ENCODE results near the gene CAMTA1. TPM values are rescaled to one million over a fixed set of nuclear protein-coding genes. Genes with fewer than 3 reads are reported as not detected.

Gene CAMTA1
- total and polyA plus RNA-seq, 8 donors = 13.0 to 54.2 (median 23.6) TPM

GRCh38 chr1:7426780-7427604, 641.7 kb downstream of the CAMTA1 start:
- 85 to 86% methylated on average over 17 of the region's 17 CpGs for WGBS, 2 donors
- intact Hi-C loops (cut with DNase I) = no loop called here
- DNase-seq (peak in 1 of 6 donors; percentile 6), ATAC-seq (no peak), FAIRE-seq (no peak)
- no peak overlapping the region for H3K27ac ChIP-seq
- no peaks in the 10 kb centered on the region for H3K36me3 ChIP-seq
- no peaks in the 10 kb centered on the region for H3K4me1 ChIP-seq
- H3K27me3 ChIP-seq = no peaks in the 10 kb centered on the region
- no peak for TF ChIP-seq CTCF (IDR thresholded peaks at IDR 0.05)
- H3K9me3 ChIP-seq = no peaks in the 10 kb centered on the region
- no peak overlapping the region for H3K4me3 ChIP-seq

GRCh38 chr1:7427605-7428300, 642.5 kb downstream of the CAMTA1 start:
- intact Hi-C loops (cut with DNase I) = no loop called here
- Histone ChIP-seq H3K9me3 (no peaks in the 10 kb centered on the region), H3K27me3 (no peaks in the 10 kb centered on the region), H3K36me3 (no peaks in the 10 kb centered on the region), H3K4me1 (no peaks in the 10 kb centered on the region), H3K4me3 (no peak overlapping the region), H3K27ac (no peak overlapping the region)
- DNase-seq (peak in 1 of 6 donors; percentile 7), FAIRE-seq (no peak), ATAC-seq (no peak)
- WGBS, 2 donors = 65 to 76% methylated on average over 17 of the region's 17 CpGs
- TF ChIP-seq CTCF (IDR thresholded peaks at IDR 0.05) = no peak

GRCh38 chr1:7429290-7429689, 644.0 kb downstream of the CAMTA1 start:
- no peaks in the 10 kb centered on the region for H3K27me3 ChIP-seq
- TF ChIP-seq CTCF (IDR thresholded peaks at IDR 0.05) = no peak
- H3K4me3 ChIP-seq = no peak overlapping the region
- WGBS, 2 donors = 86 to 92% methylated on average over 3 of the region's 3 CpGs
- H3K9me3 ChIP-seq = no peaks in the 10 kb centered on the region
- no peaks in the 10 kb centered on the region for H3K4me1 ChIP-seq
- intact Hi-C loops (cut with DNase I) = no loop called here
- H3K36me3 ChIP-seq = no peaks in the 10 kb centered on the region
- DNase-seq (no peak), FAIRE-seq (no peak), ATAC-seq (no peak)
- no peak overlapping the region for H3K27ac ChIP-seq

GRCh38 chr1:7430047-7430608, 644.9 kb downstream of the CAMTA1 start:
- Histone ChIP-seq H3K27me3 (no peaks in the 10 kb centered on the region), H3K27ac (no peak overlapping the region), H3K4me1 (no peaks in the 10 kb centered on the region), H3K9me3 (no peaks in the 10 kb centered on the region), H3K36me3 (no peaks in the 10 kb centered on the region), H3K4me3 (no peak overlapping the region)
- intact Hi-C loops (cut with DNase I) = no loop called here
- DNase-seq = no peak
- no peak for TF ChIP-seq CTCF (IDR thresholded peaks at IDR 0.05)
- no peak for ATAC-seq
- WGBS, 2 donors = 72 to 92% methylated on average over 6 to 7 of the region's 7 CpGs
- FAIRE-seq = no peak
